GM23338 (cell line): ENCODE data around the gene CHRDL2. TPM values are rescaled to one million over a fixed set of nuclear protein-coding genes. Genes with fewer than 3 reads are reported as not detected.

Experiments used
- ATAC-seq: fragments of 200-7000 bp; cut with Tn5 transposase; 3 replicates; pipeline ENCODE4 v1.9.1; 2020
- DNase-seq: peaks from one replicate; pipeline ENCODE4 v3.0.0-alpha.2; 2015; ENCODE audit warnings: low spot score
- H2AFZ ChIP-seq: fragments of 200-600 bp; sonication (generic); 2 replicates; pipeline ENCODE4 v1.8.0; 2016; ENCODE audit warnings: antibody characterized with exemption, mild to moderate bottlenecking, moderate library complexity
- H3F3A ChIP-seq: fragments of 200-600 bp; sonication (generic); replicated peaks from 2 replicates; pipeline ENCODE4 v1.8.0; 2017; ENCODE audit warnings: antibody characterized with exemption, mixed run types, low read depth
- H3K27ac ChIP-seq: fragments of 200-600 bp; sonication (generic); 2 replicates; pipeline ENCODE4 v1.6.1; 2016; ENCODE audit warnings: low read depth
- H3K27me3 ChIP-seq: fragments of 200-600 bp; sonication (generic); 2 replicates; pipeline ENCODE4 v1.8.0; 2016; ENCODE audit warnings: mild to moderate bottlenecking, mixed run types, moderate library complexity; ENCODE audit not compliant: insufficient read depth
- H3K36me3 ChIP-seq: fragments of 200-600 bp; sonication (generic); 2 replicates; pipeline ENCODE4 v1.8.0; 2016; ENCODE audit warnings: mild to moderate bottlenecking; ENCODE audit not compliant: insufficient read depth
- H3K4me1 ChIP-seq: fragments of 200-600 bp; sonication (generic); 2 replicates; pipeline ENCODE4 v1.8.0; 2016; ENCODE audit warnings: mild to moderate bottlenecking, moderate library complexity; ENCODE audit not compliant: insufficient read depth
- H3K4me2 ChIP-seq: fragments of 200-600 bp; sonication (generic); 2 replicates; pipeline ENCODE4 v1.7.1; 2017; ENCODE audit warnings: mixed run types
- H3K4me3 ChIP-seq: fragments of 200-600 bp; sonication (generic); 2 replicates; pipeline ENCODE4 v1.6.1; 2016; ENCODE audit warnings: mixed run types
- H3K79me2 ChIP-seq: fragments of 200-600 bp; sonication (generic); replicated peaks from 2 replicates; pipeline ENCODE4 v1.8.0; 2017; ENCODE audit warnings: mild to moderate bottlenecking; ENCODE audit not compliant: insufficient read depth
- H3K9me2 ChIP-seq: fragments of 200-600 bp; sonication (generic); 2 replicates; pipeline ENCODE4 v1.8.0; 2017; ENCODE audit not compliant: insufficient read depth
- H4K20me1 ChIP-seq: fragments of 200-600 bp; sonication (generic); replicated peaks from 2 replicates; pipeline ENCODE4 v1.8.0; 2017; ENCODE audit warnings: mild to moderate bottlenecking; ENCODE audit not compliant: insufficient read depth
- H3K27ac Mint-ChIP-seq: 2 replicates; pipeline ENCODE4 v1.8.0; 2020; ENCODE audit warnings: inconsistent platforms, mild to moderate bottlenecking, moderate library complexity, mixed read lengths
- H3K27me3 Mint-ChIP-seq: 3 replicates; pipeline ENCODE4 v1.8.0; 2022; ENCODE audit warnings: low read depth, mild to moderate bottlenecking, moderate library complexity, mixed read lengths, inconsistent platforms; ENCODE audit not compliant: insufficient read depth, poor library complexity
- H3K36me3 Mint-ChIP-seq: 3 replicates; pipeline ENCODE4 v1.8.0; 2021; ENCODE audit warnings: low read depth, mild to moderate bottlenecking, inconsistent platforms, moderate library complexity, mixed read lengths
- H3K4me1 Mint-ChIP-seq: 3 replicates; pipeline ENCODE4 v1.8.0; 2020; ENCODE audit warnings: mild to moderate bottlenecking, inconsistent platforms, mixed read lengths
- H3K4me3 Mint-ChIP-seq: 3 replicates; pipeline ENCODE4 v1.8.0; 2021; ENCODE audit warnings: moderate library complexity, mild to moderate bottlenecking, inconsistent platforms, mixed read lengths
- H3K9me3 Mint-ChIP-seq: 3 replicates; pipeline ENCODE4 v1.8.0; 2020; ENCODE audit warnings: moderate library complexity, mild to moderate bottlenecking, inconsistent platforms, mixed read lengths
- CREB1 ChIP-seq: fragments of 250-450 bp; sonication (Bioruptor Pico); IDR thresholded peaks from 2 replicates; pipeline ENCODE4 v1.5.0; 2020; ENCODE audit warnings: low read depth, mild to moderate bottlenecking, moderate library complexity
- EZH2 ChIP-seq: fragments of 200-600 bp; sonication (generic); IDR thresholded peaks from one replicate; pipeline ENCODE4 v1.8.0; 2017; ENCODE audit warnings: antibody characterized with exemption, mild to moderate bottlenecking, low read depth; ENCODE audit not compliant: unreplicated experiment
- EZH2phosphoT487 ChIP-seq: fragments of 200-600 bp; sonication (generic); IDR thresholded peaks from one replicate; pipeline ENCODE4 v1.8.1; 2018; ENCODE audit warnings: antibody characterized with exemption; ENCODE audit not compliant: unreplicated experiment
- JUNB ChIP-seq: IDR thresholded peaks from one replicate; pipeline ENCODE4 v1.6.1; 2016; ENCODE audit warnings: antibody characterized with exemption; ENCODE audit not compliant: unreplicated experiment
- NANOG ChIP-seq: IDR thresholded peaks from 2 replicates; pipeline ENCODE4 v1.6.1; 2016; ENCODE audit warnings: antibody characterized with exemption, borderline replicate concordance
- POLR2AphosphoS5 ChIP-seq: IDR thresholded peaks from 2 replicates; pipeline ENCODE4 v1.6.1; 2016; ENCODE audit warnings: antibody characterized with exemption, low read depth
- STAT1 ChIP-seq: IDR thresholded peaks from one replicate; pipeline ENCODE4 v1.6.1; 2016; ENCODE audit warnings: antibody characterized with exemption; ENCODE audit not compliant: unreplicated experiment
- ZNF114 ChIP-seq: fragments of 250-450 bp; sonication (Bioruptor Pico); IDR thresholded peaks from 2 replicates; pipeline ENCODE4 v1.5.0; 2020; ENCODE audit warnings: mild to moderate bottlenecking, moderate library complexity
- ZNF331 ChIP-seq: fragments of 250-450 bp; sonication (Bioruptor Pico); IDR thresholded peaks from 2 replicates; pipeline ENCODE4 v1.5.0; 2020; ENCODE audit warnings: low read depth, mild to moderate bottlenecking, moderate library complexity
- polyA plus RNA-seq: library from polyadenylated mRNA; unstranded; fragments of >200 nt; fragmentation: Nextera tagmentation; extraction: Ambion mirVana; gene quantifications from 2 replicates; pipeline ENCODE4 v1.2.1, GENCODE V29; 2016
- total RNA-seq: library from RNA; depleted of rRNA; stranded (reverse); fragments of >200 nt; shearing (Covaris generic); gene quantifications from 2 replicates; pipeline ENCODE4 v1.2.3, GENCODE V29; 2014
- TF ChIP-seq, protein P1 (sequence below), 2 experiments: fragments of 200-600 bp in 1 of 2; sonication (generic) in 1 of 2; conservative IDR thresholded peaks; 2 replicates each; pipeline versions ENCODE4 v1.5.1 to v1.6.1; 2016 to 2017; ENCODE audit warnings: antibody characterized with exemption in 2 of 2, low read depth in 2 of 2, mild to moderate bottlenecking in 2 of 2, moderate library complexity in 1 of 2
- TF ChIP-seq, protein P2 (sequence below): fragments of 250-450 bp; sonication (Bioruptor Pico); IDR thresholded peaks from 2 replicates; pipeline ENCODE4 v1.5.0; 2020; ENCODE audit warnings: mild to moderate bottlenecking, moderate library complexity
- TF ChIP-seq, protein P3 (sequence below): IDR thresholded peaks from one replicate; pipeline ENCODE4 v1.6.1; 2018; ENCODE audit warnings: antibody characterized with exemption; ENCODE audit not compliant: unreplicated experiment
- TF ChIP-seq, protein P4 (sequence below): IDR thresholded peaks from 2 replicates; pipeline ENCODE4 v1.6.1; 2016; ENCODE audit warnings: antibody characterized with exemption

Gene CHRDL2
- total and polyA plus RNA-seq, 2 experiments from 2014 or later = 0.21 TPM; not detected in 1

DNA sequence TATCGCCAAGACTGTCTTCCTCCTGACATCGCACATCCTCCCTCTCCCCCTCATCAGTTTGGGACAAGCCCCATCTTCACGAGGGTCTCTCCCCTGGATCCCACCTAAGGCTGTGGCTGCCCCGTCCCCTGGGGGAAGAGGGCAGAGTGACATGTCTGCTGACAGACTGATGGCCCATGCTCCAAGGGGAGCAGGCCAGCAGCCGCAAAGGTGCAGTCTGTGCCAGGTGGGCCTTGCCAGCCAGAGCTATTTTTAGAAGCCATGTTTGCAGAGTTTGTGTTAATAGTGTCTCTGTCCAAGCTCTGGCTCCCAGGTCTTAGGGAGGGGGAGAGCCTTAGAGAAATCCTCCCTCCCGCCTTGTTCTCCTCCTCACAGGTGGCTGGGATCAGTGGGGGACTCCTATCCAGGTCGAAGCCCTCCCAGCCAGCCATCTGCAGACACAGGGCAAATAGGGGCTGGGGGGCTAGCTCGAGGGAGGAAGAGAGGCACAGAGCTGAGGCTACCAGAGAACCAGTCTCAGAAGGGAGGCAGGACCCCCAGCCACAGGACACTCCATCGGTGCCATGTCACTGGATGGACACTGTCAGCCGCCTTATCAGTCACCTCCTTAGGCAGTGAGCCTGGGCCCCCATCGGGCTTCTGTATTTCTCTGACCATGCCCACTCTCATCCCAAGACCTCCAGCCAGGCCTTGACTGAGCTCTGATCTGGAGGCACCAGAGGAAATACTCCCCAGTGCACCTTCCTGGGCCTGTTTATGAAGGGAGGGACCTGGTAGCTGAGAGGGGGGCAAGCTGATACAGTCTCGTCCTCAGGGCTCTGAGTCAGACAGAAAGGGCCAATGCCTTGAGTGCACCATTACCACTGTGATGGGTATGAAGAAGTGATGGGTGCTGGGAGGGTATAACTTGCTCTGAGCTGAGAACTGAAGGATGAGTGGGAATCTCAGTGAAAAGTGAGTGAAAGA, 49.3 kb downstream of the CHRDL2 start:
- H3F3A ChIP-seq = no peaks in the 10 kb centered on the region
- H3K27me3 Mint-ChIP-seq = peaks cover 14% of the 10 kb centered on the region
- peaks cover 11% of the 10 kb centered on the region for H3K27me3 ChIP-seq
- TF ChIP-seq ZNF331 (CRISPR knock-in tag) = no peak
- TF ChIP-seq STAT1 = no peak
- no peak for TF ChIP-seq EZH2
- TF ChIP-seq, protein P1, sequence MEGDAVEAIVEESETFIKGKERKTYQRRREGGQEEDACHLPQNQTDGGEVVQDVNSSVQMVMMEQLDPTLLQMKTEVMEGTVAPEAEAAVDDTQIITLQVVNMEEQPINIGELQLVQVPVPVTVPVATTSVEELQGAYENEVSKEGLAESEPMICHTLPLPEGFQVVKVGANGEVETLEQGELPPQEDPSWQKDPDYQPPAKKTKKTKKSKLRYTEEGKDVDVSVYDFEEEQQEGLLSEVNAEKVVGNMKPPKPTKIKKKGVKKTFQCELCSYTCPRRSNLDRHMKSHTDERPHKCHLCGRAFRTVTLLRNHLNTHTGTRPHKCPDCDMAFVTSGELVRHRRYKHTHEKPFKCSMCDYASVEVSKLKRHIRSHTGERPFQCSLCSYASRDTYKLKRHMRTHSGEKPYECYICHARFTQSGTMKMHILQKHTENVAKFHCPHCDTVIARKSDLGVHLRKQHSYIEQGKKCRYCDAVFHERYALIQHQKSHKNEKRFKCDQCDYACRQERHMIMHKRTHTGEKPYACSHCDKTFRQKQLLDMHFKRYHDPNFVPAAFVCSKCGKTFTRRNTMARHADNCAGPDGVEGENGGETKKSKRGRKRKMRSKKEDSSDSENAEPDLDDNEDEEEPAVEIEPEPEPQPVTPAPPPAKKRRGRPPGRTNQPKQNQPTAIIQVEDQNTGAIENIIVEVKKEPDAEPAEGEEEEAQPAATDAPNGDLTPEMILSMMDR (conservative IDR thresholded peaks at IDR 0.05; ENCODE audit: low read depth in 2 of 2) = no peak
- TF ChIP-seq JUNB = no peak
- no peak for TF ChIP-seq EZH2phosphoT487
- no peak for TF ChIP-seq CREB1
- TF ChIP-seq POLR2AphosphoS5 = no peak
- no peak for TF ChIP-seq ZNF114 (CRISPR knock-in tag)
- TF ChIP-seq, protein P2, sequence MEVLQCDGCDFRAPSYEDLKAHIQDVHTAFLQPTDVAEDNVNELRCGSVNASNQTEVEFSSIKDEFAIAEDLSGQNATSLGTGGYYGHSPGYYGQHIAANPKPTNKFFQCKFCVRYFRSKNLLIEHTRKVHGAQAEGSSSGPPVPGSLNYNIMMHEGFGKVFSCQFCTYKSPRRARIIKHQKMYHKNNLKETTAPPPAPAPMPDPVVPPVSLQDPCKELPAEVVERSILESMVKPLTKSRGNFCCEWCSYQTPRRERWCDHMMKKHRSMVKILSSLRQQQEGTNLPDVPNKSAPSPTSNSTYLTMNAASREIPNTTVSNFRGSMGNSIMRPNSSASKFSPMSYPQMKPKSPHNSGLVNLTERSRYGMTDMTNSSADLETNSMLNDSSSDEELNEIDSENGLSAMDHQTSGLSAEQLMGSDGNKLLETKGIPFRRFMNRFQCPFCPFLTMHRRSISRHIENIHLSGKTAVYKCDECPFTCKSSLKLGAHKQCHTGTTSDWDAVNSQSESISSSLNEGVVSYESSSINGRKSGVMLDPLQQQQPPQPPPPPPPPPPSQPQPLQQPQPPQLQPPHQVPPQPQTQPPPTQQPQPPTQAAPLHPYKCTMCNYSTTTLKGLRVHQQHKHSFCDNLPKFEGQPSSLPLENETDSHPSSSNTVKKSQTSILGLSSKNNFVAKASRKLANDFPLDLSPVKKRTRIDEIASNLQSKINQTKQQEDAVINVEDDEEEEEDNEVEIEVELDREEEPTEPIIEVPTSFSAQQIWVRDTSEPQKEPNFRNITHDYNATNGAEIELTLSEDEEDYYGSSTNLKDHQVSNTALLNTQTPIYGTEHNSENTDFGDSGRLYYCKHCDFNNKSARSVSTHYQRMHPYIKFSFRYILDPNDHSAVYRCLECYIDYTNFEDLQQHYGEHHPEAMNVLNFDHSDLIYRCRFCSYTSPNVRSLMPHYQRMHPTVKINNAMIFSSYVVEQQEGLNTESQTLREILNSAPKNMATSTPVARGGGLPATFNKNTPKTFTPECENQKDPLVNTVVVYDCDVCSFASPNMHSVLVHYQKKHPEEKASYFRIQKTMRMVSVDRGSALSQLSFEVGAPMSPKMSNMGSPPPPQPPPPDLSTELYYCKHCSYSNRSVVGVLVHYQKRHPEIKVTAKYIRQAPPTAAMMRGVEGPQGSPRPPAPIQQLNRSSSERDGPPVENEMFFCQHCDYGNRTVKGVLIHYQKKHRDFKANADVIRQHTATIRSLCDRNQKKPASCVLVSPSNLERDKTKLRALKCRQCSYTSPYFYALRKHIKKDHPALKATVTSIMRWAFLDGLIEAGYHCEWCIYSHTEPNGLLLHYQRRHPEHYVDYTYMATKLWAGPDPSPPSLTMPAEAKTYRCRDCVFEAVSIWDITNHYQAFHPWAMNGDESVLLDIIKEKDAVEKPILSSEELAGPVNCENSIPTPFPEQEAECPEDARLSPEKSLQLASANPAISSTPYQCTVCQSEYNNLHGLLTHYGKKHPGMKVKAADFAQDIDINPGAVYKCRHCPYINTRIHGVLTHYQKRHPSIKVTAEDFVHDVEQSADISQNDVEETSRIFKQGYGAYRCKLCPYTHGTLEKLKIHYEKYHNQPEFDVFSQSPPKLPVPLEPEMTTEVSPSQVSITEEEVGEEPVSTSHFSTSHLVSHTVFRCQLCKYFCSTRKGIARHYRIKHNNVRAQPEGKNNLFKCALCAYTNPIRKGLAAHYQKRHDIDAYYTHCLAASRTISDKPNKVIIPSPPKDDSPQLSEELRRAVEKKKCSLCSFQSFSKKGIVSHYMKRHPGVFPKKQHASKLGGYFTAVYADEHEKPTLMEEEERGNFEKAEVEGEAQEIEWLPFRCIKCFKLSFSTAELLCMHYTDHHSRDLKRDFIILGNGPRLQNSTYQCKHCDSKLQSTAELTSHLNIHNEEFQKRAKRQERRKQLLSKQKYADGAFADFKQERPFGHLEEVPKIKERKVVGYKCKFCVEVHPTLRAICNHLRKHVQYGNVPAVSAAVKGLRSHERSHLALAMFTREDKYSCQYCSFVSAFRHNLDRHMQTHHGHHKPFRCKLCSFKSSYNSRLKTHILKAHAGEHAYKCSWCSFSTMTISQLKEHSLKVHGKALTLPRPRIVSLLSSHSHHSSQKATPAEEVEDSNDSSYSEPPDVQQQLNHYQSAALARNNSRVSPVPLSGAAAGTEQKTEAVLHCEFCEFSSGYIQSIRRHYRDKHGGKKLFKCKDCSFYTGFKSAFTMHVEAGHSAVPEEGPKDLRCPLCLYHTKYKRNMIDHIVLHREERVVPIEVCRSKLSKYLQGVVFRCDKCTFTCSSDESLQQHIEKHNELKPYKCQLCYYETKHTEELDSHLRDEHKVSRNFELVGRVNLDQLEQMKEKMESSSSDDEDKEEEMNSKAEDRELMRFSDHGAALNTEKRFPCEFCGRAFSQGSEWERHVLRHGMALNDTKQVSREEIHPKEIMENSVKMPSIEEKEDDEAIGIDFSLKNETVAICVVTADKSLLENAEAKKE = no peak
- TF ChIP-seq, protein P3, sequence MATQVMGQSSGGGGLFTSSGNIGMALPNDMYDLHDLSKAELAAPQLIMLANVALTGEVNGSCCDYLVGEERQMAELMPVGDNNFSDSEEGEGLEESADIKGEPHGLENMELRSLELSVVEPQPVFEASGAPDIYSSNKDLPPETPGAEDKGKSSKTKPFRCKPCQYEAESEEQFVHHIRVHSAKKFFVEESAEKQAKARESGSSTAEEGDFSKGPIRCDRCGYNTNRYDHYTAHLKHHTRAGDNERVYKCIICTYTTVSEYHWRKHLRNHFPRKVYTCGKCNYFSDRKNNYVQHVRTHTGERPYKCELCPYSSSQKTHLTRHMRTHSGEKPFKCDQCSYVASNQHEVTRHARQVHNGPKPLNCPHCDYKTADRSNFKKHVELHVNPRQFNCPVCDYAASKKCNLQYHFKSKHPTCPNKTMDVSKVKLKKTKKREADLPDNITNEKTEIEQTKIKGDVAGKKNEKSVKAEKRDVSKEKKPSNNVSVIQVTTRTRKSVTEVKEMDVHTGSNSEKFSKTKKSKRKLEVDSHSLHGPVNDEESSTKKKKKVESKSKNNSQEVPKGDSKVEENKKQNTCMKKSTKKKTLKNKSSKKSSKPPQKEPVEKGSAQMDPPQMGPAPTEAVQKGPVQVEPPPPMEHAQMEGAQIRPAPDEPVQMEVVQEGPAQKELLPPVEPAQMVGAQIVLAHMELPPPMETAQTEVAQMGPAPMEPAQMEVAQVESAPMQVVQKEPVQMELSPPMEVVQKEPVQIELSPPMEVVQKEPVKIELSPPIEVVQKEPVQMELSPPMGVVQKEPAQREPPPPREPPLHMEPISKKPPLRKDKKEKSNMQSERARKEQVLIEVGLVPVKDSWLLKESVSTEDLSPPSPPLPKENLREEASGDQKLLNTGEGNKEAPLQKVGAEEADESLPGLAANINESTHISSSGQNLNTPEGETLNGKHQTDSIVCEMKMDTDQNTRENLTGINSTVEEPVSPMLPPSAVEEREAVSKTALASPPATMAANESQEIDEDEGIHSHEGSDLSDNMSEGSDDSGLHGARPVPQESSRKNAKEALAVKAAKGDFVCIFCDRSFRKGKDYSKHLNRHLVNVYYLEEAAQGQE = no peak
- TF ChIP-seq, protein P4, sequence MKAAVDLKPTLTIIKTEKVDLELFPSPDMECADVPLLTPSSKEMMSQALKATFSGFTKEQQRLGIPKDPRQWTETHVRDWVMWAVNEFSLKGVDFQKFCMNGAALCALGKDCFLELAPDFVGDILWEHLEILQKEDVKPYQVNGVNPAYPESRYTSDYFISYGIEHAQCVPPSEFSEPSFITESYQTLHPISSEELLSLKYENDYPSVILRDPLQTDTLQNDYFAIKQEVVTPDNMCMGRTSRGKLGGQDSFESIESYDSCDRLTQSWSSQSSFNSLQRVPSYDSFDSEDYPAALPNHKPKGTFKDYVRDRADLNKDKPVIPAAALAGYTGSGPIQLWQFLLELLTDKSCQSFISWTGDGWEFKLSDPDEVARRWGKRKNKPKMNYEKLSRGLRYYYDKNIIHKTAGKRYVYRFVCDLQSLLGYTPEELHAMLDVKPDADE = no peak
- TF ChIP-seq NANOG = no peak
- H3K4me1 Mint-ChIP-seq = peaks cover 6% of the 10 kb centered on the region; the same call in 2 of the 3 replicates
- no peak overlapping the region for H3K4me2 ChIP-seq
- no peak overlapping the region for H2AFZ ChIP-seq
- H3K4me1 ChIP-seq = no peaks in the 10 kb centered on the region
- no peak overlapping the region for H3K27ac Mint-ChIP-seq
- no peaks in the 10 kb centered on the region for H3K36me3 ChIP-seq
- no peaks in the 10 kb centered on the region for H3K9me2 ChIP-seq
- no peaks in the 10 kb centered on the region; the same call in 2 of the 3 replicates for H3K9me3 Mint-ChIP-seq
- H3K4me3 Mint-ChIP-seq = no peak overlapping the region
- H3K27ac ChIP-seq = no peak overlapping the region
- ATAC-seq = no peak
- no peaks in the 10 kb centered on the region; the same call in 1 of the 2 replicates for H4K20me1 ChIP-seq
- no peak for DNase-seq
- H3K36me3 Mint-ChIP-seq = no peaks in the 10 kb centered on the region; the same call in 2 of the 3 replicates
- H3K79me2 ChIP-seq = no peaks in the 10 kb centered on the region
- H3K4me3 ChIP-seq = no peak overlapping the region
